NCI-H2081 (cell line): ENCODE results near the gene S100A4.
"Not testable (repeated sequence)": the region's sequence is repeated elsewhere in the genome, so short reads cannot be mapped to it uniquely, and the experiment has no call there.

ENCODE experiments used
- DNase-seq, 2 experiments: peaks; one replicate each; lab custom pipeline; 2025; lab: John Stamatoyannopoulos, UW

S100A4 gene

DNA sequence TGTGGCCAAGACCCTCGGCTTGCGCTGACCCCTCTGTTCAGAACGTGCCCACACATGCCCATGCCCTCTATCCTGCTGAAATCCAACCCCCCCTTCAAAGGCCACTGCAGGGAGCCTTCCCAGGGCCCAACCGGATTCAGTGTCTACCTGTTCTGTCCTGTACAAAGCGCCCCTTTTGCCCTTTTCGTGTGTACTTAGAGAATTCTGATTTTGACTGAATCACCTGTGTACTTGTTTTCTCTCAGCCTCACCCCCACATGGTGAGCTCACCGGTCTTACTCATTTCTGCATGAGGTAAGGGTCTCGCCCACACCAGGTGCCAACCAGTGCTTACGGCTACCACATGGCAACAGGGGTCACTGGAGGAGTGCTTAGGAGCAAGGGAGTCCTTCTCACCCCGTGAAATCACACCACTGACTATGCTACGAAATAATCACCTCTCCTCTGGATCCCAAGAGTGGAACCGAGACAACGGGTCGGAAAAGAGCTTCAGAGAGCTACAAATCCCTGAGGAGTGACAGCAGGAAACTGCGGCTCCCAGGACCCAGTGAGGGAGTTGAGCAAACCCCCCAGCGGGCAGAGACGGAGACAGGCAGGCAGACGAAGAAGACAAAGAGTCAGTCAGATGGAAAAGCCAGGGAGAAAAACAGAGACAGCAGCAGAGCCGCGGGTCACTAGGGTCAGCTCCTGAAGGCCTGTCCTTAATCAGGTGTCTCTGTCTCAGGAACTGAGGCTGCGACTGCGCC lies 22.2 kb upstream of the S100A4 start:
- DNase-seq = no peak

DNA sequence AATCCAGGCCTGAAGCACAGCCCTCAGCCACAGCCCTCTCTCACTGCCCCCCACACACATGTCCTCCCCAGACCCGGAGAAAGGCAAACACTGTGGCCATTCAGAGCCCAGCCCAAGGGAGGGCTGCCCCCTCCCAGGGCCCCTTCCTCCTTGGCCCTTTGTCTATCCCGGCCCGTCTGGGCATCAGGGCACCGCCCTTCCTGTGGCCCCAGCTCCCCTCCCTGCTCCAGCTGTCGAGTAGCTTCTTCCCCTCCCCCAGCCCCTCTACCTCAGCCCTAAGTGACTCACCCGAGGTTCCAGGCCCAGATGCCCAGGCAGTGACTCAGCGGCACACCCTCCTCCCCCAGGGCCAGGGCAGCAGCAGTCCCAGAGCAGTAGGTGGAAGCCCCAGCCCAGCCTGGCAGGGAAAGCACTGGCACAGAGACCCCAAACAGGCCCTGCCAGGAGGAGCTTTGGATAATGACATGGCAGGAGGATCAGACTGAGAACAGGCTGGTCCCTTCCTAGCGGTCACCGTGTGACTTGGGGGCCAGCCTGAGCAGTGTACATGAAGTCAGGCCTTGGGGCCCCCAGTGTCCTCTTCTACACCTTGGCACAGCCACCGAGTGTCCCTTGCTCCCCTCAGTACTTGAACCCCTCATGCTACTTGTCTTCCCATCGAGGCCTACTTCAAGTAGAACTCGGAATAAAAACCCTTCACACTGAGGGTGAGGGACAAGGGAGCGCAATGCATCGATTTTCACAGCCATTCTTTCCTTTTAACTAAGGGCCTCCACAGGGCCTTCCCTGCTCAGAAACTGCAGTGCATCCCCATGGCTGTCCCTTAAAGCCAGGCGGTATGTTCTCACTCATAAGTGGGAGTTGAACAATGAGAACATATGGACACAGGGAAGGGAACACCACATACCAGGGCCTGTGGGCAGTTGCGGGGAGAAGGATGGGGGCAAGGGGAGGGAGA lies 21.1 kb upstream of the S100A4 start:
- peak; percentile 37 to 42 for DNase-seq

DNA sequence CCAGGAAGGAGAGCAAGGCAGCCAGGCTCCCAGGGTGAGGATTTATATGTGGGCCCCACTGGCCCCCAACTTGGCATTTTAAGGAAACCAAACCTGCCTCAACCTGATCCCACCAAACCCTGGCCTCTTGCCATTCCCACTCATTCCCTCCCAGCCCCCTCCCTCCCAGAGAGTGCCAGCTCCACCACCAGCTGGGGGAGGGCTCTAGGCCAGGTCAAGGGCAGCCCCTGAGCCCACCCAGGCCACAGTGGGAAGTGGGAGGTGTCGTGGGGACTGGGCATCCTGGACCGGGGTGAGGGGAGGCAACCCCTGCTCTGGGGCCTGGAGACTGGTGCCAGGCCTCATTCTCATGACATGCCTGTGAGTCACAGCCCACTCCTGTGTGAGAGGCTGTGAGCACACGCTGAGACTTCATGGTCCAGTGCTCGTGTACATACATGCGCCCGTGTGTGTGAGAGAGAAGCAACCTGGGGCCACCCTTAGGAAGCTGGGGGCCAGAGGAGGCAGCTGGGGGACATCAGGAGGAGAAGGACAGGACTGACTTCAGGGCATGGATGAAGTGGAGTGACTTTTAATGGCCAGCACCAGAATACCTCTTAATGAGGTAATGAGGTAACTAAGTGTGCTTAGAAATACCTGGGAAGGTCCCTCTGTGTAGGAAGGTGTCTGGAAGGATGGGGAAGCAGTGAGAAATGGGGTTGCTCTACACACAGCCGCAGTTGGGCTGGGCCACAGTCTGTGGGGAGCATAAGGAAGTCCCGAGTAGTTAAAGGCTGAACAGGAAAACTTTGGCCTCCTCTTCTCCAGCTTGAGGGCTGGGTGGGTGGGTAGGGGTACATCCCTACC lies 20.1 kb upstream of the S100A4 start, which contains the start of gene S100A2:
TSS of gene S100A2 (minus strand) at position 316 of the 846 bp plus-strand sequence. CDS start 1,967 bp downstream, outside the sequence.
- no peak for DNase-seq

DNA sequence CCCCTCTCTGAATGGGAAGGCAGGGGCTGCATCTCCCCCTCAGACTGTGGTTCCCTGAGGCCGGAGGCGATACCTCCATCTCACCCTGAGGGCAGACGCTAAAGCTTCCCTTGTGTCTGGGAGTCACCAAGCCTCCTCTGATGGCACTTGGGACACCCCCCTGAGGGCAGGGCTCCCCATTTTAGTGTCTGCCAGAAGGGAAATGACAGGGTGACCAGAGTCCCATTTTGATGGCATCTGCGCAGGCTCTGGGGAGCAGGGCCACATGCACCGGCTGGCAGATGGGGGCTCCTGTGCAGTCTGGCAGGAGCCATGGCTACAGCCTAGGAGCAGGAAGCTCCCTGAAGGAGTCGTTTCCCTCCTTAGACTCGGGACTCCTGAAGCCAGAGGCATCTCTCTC lies 18.4 kb upstream of the S100A4 start:
- DNase-seq = no peak

DNA sequence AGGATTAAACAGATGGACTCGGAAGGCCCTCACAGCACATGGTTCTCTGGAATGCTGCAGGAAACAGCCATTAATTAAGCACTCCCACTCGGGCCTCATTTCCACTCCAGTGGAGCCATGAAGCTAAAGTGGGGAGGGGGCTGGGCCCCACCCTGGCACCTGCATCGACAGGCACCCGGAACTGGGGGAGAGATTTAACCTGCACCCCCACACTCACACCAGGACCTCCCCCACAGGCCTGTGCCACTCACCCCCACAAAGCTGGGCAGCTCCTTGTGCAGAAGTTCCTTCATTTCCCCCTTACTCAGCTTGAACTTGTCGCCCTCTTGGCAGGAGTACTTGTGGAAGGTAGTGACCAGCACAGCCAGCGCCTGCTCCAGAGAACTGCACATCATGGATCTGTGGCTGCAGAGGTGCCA lies 17.9 kb upstream of the S100A4 start:
- no peak for DNase-seq

DNA sequence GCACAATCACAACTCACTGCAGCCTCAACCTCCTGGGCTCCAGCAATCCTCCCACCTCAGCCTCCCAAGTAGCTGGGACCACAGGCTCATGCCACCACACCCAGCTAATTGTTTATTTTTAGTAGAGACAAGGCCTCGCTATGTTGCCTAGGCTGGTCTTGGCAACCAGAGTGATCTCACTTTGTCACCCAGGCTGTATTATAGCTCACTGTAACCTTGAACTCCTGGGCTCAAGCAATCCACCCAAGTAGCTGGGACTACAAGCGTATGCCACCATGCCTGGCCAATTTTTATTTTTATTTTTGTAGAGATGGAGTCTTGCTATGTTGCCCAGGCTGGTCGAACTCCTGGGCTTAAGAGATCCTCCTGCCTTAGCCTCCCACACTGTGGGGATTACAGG lies 16.4 kb upstream of the S100A4 start:
- not testable (repeated sequence) for DNase-seq

DNA sequence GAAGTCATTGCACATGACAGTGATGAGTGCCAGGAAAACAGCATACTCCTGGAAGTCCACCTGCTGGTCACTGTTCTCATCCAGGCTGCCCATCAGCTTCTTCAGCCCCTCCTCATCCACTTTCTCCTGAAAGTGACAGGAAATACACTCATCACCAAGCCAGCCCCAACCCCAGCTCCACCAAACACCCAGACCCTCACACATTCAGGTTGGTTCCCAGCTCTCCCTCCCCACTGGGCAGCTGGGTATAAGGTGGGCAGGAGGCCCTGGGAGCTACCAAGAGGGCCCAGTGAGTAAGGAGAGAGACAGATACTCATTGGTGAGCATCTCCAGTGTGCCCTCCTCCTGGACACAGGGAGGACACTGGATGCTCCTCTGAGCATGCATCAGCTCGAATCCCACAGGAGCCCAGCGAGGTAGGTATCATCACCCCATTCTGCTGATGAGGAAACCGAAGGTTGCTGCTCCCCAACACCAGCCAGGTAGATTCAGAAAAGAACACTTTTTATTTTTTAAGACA lies 15.9 kb upstream of the S100A4 start:
- no peak for DNase-seq

DNA sequence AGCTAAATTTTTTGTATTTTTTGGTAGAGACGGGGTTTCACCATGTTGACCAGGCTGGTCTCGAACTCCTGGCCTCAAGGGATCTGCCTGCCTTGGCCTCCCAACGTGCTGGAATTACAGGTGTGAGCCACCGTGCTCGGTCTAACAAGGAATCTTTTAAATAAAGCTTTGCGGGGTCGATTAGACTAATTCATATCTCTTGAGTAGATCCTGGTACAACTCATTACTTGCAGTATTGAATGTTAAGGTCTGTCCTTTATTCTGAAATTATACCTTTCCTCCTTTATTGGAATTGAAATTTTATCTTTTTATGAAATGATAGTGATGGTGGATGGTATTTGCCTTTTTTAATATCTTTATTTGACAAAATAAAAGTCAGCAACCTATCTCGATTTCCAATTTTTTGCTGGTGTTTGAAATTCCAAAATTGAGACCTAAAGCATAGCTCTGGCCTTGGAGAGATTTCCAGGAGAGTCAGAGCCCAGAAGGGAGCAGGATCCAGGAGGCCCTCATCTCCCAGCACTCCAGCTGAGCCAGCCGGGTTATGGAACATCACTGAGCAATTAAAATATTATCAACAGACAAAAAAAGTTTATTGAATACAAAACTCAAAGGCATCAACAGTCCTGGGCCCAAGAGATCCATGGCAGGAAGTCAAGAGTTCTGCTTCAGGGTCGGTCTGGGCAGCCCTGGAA lies 15.3 kb upstream of the S100A4 start:
- no peak for DNase-seq

DNA sequence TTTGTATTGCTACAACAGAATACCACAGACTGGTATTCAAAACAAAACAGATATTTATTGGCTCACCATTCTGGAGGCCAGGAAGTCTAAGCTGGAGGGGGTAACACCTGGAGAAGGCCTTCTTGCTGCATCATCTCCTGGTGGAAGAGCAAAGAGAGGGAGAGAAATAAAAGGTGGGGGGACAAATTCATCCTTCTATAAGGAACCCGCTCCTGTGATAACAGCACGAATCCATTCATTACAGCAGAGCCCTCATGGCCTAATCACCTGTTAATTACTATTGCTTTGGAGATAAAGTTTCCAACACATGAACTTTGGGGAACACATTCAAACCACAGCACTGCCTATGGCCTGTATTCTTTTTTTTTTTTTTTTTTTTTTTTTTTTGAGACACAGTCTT lies 14.6 kb upstream of the S100A4 start:
- DNase-seq = no peak

DNA sequence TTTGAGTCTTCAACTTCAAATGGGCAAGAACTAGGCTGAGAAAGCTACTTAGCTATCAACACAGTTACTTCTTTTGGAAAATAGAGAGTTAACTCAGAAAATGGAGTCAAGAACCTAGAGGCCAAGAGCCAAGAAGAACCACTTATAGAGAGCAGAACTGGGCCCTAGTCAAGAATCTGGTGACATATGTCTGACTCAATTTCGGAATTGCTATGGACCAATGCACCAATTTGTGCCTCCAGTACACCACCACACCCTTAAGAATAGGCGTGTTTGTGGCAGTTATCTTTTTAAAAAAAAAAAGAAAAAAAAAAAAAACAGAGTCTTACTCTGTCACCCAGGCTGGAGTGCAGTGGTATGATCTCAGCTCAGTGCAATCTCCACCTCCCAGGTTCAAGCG lies 12.3 kb upstream of the S100A4 start:
- DNase-seq = no peak

DNA sequence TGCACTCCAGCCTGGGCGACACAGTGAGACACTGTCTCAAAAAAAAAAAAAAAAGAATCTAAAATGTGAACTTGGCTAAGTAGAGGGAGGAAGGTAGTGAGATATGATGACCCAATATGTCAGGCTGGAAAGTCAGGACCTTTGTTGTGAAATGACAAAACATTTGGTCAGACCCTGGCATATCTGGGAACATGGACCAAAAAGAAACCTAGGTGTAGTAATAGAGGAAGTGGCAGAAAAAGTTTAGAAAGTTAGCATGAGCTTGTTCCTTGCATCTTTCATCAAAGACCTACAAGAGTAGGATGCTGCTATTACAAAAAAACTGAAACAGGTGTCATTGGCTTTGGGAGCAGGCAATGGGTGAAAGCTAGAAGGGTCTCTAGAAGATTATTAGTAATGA lies 10.7 kb upstream of the S100A4 start:
- no peak for DNase-seq

DNA sequence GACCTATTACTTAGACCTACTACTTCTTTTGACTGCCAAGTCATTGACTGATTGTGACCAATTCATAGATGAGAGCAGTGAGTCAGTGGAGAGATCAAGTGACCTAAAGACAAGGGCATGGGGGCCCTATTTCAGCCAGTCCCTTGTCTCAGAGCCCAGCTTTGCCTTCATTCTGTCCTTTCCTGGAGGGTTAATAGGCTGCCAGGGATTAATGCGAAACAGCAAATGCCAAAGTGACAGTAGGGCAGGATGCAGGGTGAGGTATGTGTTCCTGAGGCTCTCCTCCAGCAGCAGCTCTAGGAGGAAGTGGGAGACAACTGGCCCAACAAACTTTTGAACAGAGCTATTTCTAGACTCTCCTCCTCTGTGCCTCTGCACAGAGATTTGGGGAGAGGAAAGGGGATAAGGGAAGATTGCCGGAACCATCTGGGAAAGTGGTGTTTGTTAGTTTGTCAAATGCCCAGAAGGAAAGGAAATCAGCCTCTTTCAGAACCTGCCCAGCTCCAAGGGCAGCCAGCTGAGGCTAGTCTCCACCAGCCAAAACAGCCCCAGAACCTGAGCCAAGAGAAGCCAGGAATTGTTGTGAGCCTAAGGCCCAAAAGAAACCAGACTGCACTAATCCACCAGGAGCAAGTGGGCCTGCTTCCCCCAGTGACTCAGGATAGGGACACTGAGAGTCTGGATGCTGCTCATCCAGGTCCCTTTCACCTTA lies 8.4 kb upstream of the S100A4 start:
- DNase-seq = no peak

DNA sequence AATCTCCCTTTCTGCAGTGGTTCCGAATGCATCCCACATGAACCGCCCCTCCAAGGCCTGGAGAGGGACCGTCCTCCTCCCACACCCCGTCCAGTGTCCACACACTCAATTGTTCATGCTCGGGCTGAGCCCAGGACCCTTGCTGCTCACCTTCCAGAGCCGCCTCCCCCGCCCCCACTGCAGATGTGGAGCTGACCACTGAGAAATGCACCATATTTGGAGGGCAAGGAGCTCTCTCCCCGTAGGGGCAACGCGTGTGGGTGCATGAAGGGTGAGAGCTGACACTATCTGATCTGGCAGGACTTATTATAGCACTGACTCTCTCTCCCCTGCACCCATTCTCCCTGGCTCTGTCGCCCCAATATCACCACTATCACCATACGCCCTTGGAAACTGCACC lies 7.5 kb upstream of the S100A4 start:
- DNase-seq = no peak

DNA sequence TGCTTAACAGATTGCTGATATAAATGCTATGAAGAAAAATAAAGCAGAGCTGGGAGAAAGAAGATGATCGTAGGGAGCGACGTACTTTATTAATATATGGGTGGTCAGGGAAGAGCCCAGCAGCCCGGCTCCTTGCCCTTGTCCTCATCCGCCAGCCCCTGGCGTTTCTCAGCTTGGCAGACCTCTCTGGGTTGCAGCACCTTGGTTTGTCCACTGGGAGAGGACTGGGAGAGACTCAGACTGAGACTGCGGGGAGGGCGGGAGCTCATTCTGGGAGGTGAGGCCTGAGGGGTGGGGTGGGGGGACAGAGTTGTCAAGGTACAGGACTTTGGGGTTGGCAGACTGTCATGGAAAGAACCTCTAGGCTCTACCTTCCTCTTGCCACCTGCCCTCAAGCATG lies 6.7 kb upstream of the S100A4 start:
- DNase-seq = no peak

DNA sequence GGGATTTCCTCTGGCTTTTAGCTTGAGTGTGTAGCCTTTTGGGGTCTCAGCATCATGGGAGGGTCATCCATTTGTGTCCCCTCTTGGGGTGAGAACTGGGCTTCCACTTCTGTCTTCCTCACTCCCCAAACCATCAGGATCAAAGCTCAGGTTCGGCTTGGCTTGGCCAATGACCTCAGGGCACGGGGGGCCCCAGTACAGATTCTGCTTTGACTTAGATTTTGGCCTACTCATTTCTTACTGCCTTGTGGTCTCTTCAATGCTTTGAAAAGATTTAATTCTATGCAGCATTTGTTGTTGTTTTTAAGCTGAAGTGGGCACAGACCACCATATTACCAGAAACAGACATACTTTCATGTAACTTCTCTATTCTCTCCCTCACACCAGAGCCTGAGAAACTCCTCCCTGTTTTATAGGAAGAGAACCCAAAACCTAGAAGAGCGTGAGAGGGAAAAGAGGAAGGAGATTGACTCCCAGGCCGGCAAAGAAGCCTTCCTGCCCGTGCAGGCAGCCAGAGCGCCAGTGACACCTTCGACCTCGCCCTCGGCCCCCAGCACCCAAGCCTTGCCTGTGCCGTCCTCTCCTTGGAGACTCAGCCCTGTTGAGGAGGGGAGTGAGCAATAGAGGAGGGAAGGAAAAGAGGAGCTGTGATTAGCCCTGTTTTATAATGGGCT lies 5.4 kb upstream of the S100A4 start:
- DNase-seq = no peak

DNA sequence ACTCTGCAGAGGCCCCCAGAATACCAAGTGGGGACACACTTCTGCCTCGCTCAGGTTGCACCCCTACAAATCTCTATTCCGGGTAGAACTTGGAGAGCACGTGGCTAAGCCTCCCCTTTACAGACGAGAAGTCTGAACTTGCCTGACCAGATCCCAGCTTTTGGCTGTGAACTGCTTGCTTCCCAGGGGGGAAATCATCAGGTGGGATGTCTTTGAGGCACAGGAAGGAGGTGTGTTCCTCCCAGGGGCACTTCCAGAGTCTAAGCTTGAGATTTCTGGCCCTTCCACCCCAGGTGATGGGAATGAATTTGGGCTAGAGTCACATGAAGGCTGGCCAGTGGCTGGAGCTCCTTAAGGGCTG lies 4.8 kb upstream of the S100A4 start:
- no peak for DNase-seq

DNA sequence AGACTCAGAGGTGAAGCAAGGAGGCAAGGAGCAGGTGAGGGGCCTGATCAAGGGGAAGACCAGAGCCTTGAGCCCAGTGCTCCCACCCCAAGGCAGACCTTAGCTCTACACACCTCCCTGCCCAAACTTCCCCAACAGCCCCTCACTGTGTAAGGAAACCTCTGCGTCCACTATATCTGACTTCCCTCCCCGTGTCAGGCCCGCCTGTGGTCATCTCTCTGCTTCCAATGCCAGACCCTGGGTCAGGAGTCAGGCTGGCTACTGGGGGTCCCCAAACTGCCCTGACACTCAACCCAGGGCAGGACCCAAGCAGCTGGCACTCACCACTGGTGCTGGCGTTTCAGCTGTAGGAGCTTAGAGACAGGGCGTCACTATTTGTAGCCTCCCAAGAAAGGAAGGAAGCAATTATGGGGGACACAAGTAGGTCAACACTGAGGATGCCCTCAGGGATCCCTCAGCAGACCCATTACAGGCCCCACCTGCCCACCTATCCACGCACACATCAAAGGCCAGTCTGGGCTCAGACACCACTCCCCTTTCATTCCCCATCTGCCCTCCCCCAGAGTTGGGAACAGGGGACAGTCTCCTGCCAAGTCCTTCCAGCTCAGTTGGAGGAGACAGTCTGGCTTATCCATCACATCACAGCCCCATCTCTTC lies 4.3 kb upstream of the S100A4 start:
- no peak for DNase-seq

DNA sequence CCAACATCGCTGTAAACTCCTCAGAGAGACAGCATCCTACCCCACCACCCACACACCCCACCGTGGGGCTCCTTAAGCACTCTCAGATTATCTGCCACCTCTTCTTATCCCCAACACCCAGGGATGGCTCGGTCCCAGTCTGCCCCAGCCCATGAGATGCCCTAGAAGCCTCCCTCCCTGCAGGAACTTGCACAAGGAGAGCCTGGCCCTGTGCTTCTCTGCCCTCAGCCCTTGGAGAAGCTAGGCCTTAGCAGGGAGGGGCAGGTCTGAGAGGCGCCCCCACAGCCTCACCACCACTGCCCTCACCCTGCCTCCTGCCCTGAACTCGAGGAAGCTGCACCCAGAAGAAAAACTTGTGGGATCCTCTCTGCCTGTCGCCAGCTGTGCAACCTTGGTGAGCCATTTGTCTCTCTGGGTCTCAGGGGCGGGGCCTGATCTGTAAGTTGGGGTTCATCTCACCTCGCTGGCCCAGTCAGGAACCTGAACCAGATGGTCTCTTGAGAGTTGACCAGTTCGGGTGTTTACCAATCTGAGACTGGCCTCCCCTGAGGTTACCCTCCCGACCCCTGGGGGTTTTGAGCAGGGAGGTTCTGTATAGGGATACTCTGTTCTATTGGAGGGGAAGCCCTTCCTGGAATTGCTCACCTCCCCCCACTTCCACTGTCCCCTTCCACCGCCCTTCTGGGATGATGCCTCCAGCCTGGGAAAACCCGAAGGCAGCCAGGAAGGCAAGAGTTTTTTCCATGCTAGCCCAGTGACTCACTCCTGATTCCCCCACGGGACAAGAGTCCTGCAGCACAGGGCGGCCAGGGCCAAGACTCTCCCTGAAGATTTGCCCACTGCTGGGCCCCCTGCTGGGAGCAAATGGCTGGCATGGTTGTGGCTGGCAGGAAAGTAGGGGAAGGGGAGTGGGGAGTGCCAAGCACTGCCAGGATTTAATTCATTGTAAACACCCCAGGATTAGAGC lies 3.4 kb upstream of the S100A4 start, which contains the start of gene S100A3:
TSS of gene S100A3 (minus strand) at position 537 of the 967 bp plus-strand sequence. CDS start 773 bp downstream, outside the sequence.
- no peak for DNase-seq
